Activated T-cell treated with anti-CD3 and anti-CD28 coated beads, Interleukin-2, amount 50 U/mL, for 4 hours (primary cell): ENCODE data around the gene CDRT4. TPM values are rescaled to one million over a fixed set of nuclear protein-coding genes. Genes with fewer than 3 reads are reported as not detected.

Experiments used
- ATAC-seq, 2 donors: fragments of 200-7000 bp; cut with Tn5 transposase; one replicate each; pipeline ENCODE4 v1.10.0; 2021
- DNase-seq: peaks from one replicate; pipeline ENCODE4 v3.0.0-alpha.2; 2020
- H3K27me3 Mint-ChIP-seq: one replicate; pipeline ENCODE4 v1.8.0; 2021; ENCODE audit warnings: low read depth, mixed read lengths
- H3K36me3 Mint-ChIP-seq: one replicate; pipeline ENCODE4 v1.8.0; 2022; ENCODE audit warnings: mixed read lengths; ENCODE audit not compliant: insufficient read depth
- H3K4me1 Mint-ChIP-seq: one replicate; pipeline ENCODE4 v1.8.0; 2021; ENCODE audit warnings: low read depth, mixed read lengths
- H3K4me3 Mint-ChIP-seq: one replicate; pipeline ENCODE4 v1.8.0; 2021; ENCODE audit warnings: mild to moderate bottlenecking, moderate library complexity, mixed read lengths
- H3K9me3 Mint-ChIP-seq: one replicate; pipeline ENCODE4 v1.8.0; 2021; ENCODE audit warnings: mixed read lengths
- total RNA-seq, 3 donors: library from RNA; stranded (reverse); gene quantifications; one replicate each; pipeline ENCODE4 v1.2.1, GENCODE V29; 2021

Gene CDRT4
- total RNA-seq, 3 donors from 2014 or later = 0.54 to 1.1 (median 0.63) TPM

DNA sequence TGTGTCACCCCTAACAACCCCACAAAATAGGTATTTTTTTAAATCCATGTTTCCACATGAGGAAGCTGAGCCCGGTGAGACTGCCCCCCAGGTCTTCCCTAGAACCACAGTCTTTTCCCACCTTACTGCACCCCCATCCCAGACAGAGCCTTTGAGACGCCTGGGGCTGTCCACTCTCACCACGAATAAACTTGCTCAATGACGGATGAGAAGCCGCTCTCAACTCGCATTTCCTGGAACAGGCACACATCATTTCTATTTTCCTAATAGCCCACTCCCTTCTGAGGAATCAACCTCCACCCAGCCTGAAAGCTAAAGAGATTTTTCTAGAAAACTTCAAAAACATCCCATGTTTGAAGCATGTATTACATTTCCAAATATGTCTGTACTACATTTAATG is 14.1 kb upstream of the CDRT4 start:
- no peaks in the 10 kb centered on the region for H3K4me1 Mint-ChIP-seq
- no peaks in the 10 kb centered on the region for H3K27me3 Mint-ChIP-seq
- ATAC-seq = no peak
- DNase-seq = no peak
- H3K4me3 Mint-ChIP-seq = no peak overlapping the region
- H3K9me3 Mint-ChIP-seq = no peaks in the 10 kb centered on the region
- peaks cover 8% of the 10 kb centered on the region for H3K36me3 Mint-ChIP-seq

DNA sequence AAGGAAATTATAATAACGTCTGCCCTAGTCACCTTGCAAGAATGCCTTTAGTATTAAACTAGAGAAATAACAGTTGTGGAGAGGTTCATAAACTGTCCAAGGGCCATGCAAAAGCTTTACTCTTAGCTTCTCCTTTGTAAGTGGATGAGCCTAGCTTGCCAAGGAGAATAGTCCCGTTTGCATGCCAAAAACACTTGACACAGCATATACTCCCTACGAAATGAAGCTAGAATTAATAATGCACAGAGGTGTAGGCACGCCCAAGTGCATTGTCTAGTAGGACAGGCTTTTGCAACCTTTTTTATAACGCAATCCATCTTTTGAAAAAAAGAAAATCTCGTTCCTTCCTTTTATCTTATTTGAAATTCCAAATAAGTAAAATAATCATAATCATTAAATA is 12.8 kb upstream of the CDRT4 start:
- no peak for DNase-seq
- H3K4me3 Mint-ChIP-seq = no peak overlapping the region
- H3K9me3 Mint-ChIP-seq = no peaks in the 10 kb centered on the region
- H3K27me3 Mint-ChIP-seq = no peaks in the 10 kb centered on the region
- no peaks in the 10 kb centered on the region for H3K4me1 Mint-ChIP-seq
- no peak for ATAC-seq
- peaks cover 14% of the 10 kb centered on the region for H3K36me3 Mint-ChIP-seq

DNA sequence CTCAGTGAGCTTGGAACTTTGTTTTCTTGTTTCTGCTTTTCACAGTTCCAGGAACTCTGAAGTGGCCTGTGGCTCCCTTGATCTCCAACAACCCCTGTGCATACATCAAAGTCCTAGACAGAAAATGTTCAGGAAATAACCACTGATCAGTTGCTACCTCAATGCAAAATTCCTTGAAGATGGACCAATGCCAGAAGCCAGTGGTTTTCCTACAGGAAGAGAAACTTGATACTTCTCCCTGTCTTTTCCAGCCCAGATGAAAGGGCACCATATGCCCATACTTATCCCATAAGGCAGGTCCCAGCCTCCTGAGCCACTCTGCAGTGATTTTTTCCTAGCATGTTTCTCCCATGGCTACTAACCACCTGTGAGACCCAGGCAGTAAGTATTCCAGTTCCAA is 12.3 kb upstream of the CDRT4 start:
- H3K36me3 Mint-ChIP-seq = peaks cover 14% of the 10 kb centered on the region
- ATAC-seq (no peak), DNase-seq (no peak)
- H3K4me1 Mint-ChIP-seq = no peaks in the 10 kb centered on the region
- no peaks in the 10 kb centered on the region for H3K9me3 Mint-ChIP-seq
- no peaks in the 10 kb centered on the region for H3K27me3 Mint-ChIP-seq
- H3K4me3 Mint-ChIP-seq = no peak overlapping the region

DNA sequence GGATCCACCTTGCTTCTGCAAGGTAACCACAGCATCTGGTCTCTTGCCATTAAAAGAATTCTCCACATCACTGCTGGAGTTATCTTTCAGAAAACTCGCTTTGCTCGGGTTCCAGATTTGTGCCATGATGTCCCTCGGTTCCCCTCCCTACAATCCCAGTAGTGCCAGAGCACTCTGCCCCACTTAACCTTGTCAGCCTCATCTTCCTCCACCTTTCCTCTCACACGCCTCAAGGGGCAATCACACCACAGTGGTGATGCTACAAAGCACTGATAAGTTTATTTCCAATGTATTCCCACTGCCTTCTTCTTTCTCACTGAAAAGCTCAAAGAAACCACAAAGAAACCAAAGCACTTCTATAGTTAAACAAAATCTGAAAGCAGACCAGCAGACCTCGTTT is 11.4 kb upstream of the CDRT4 start:
- Mint-ChIP-seq H3K36me3 (peaks cover 17% of the 10 kb centered on the region), H3K27me3 (no peaks in the 10 kb centered on the region), H3K4me1 (no peaks in the 10 kb centered on the region), H3K4me3 (no peak overlapping the region), H3K9me3 (no peaks in the 10 kb centered on the region)
- no peak for DNase-seq
- no peak for ATAC-seq

DNA sequence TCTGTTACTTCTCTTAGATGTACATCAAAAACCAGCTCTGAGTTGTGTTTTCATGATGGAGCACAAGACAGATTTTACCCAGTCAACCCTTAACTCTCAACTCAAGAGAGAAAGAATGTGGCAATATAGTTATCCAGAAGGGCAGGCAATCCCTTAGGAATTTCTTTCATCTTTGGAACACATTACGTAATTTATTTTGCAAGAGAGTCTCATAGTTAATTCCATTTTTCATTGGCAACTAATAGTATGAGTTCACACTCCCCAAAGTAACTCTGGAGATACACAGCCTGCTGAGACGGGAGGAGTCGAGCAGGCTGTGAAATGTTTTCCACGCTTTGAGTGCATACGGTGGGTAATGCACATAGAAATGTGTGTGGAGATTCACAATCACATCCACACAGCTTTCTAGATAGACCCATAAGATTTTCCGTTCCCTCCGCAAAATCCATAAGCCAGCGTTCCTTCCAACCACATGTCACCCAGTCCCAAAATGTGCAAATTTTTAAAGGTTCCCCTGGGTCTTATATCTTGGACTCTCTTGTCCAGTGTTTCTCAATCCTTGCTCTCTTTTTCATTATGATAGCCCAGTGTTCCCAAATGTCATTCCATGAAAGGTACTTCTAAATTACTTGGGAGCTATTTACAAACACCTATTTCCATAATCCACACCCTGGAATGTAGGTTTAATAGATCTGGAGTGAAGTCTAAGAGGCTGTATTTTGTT is 8.4 kb upstream of the CDRT4 start:
- no peaks in the 10 kb centered on the region for H3K4me1 Mint-ChIP-seq
- no peaks in the 10 kb centered on the region for H3K27me3 Mint-ChIP-seq
- no peaks in the 10 kb centered on the region for H3K9me3 Mint-ChIP-seq
- ATAC-seq = no peak
- no peak overlapping the region for H3K4me3 Mint-ChIP-seq
- peaks cover 19% of the 10 kb centered on the region for H3K36me3 Mint-ChIP-seq
- no peak for DNase-seq

DNA sequence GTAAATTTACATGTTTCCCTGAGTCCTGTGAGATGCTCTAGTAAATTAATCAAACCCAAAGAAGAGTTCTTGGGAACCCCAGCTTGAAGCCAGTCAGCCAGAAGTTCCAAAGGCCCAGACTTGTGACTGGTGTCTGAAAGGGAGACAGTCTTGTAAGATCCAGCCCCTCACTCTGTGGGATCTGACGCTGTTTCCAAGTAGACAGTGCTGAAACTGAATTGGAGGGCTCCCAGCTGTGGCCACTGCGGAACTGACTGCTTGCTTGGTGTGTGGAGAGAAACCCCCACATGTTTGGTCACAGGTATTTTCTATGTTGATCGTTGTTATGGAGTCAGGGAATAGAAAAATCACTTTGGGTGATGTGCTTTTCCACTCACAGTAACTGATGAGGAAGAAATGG is 5.5 kb upstream of the CDRT4 start:
- ATAC-seq (no peak), DNase-seq (no peak)
- H3K4me1 Mint-ChIP-seq = no peaks in the 10 kb centered on the region
- peaks cover 18% of the 10 kb centered on the region for H3K36me3 Mint-ChIP-seq
- no peak overlapping the region for H3K4me3 Mint-ChIP-seq
- H3K27me3 Mint-ChIP-seq = no peaks in the 10 kb centered on the region
- H3K9me3 Mint-ChIP-seq = no peaks in the 10 kb centered on the region

DNA sequence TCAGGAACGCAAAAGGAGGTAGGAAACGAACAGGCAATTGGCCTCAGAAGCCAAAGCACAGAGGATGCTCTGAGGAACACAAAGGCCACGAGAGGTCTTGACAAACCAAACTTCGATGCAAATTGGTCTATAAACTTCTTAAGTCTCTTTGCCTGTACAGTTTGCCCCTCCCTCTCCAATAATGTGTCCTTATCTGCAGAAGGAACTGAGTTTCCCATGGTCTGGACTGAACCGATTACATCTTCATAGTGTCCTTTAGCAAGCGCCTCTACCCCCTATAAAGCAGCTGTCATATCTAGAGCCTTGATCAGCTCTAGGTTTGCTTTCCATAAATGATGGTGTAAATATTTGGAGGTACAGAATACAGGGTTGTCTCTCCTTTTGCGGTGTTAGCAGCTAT is 3.1 kb upstream of the CDRT4 start:
- Mint-ChIP-seq H3K4me3 (no peak overlapping the region), H3K36me3 (peaks cover 9% of the 10 kb centered on the region), H3K27me3 (no peaks in the 10 kb centered on the region), H3K4me1 (no peaks in the 10 kb centered on the region), H3K9me3 (no peaks in the 10 kb centered on the region)
- ATAC-seq = no peak
- no peak for DNase-seq

DNA sequence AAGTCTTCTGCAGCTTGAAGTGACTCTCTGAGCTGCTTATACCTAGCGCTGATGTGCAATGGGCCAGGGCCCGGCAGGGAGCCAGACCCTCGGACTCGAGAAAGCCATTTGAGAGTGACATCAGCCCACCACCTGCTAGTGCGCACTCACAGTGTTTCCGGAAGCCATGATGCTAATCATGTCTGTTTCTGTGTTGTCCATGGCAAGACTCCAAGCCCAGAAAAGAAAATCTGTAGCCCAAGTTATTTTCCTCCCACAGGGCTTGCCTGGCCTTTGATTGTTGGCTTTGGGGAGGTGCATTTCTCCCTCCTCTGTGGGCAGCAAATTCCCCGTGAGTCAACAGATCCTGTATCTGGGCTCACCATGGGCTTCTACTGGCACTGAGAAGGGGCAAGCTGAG is 1.8 kb upstream of the CDRT4 start:
- Mint-ChIP-seq H3K4me3 (no peak overlapping the region), H3K4me1 (no peaks in the 10 kb centered on the region), H3K27me3 (no peaks in the 10 kb centered on the region), H3K36me3 (peaks cover 5% of the 10 kb centered on the region), H3K9me3 (no peaks in the 10 kb centered on the region)
- no peak for ATAC-seq
- DNase-seq = no peak

DNA sequence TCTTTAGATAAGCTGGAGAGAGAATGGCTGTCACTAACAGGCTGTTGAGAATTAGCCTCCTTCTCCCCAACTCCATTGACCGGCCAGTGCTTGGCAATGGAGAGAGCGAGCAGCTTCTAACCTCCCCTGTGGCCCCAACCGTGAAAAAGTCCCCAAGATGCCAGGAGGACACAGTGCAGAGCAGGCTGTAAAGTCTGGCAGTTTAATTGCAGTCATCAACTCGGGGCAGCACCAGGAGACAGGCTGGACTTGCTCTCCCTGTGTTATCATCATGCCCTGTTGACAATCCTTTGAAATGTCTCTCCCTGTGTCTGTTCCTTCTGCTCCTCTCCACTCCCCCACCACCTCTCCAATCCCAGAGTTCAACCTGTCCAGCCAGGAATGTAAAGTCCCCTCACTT is 705 bp upstream of the CDRT4 start:
- no peaks in the 10 kb centered on the region for H3K9me3 Mint-ChIP-seq
- no peak for ATAC-seq
- no peaks in the 10 kb centered on the region for H3K27me3 Mint-ChIP-seq
- no peak overlapping the region for H3K4me3 Mint-ChIP-seq
- H3K36me3 Mint-ChIP-seq = peaks cover 5% of the 10 kb centered on the region
- H3K4me1 Mint-ChIP-seq = no peaks in the 10 kb centered on the region
- no peak for DNase-seq

DNA sequence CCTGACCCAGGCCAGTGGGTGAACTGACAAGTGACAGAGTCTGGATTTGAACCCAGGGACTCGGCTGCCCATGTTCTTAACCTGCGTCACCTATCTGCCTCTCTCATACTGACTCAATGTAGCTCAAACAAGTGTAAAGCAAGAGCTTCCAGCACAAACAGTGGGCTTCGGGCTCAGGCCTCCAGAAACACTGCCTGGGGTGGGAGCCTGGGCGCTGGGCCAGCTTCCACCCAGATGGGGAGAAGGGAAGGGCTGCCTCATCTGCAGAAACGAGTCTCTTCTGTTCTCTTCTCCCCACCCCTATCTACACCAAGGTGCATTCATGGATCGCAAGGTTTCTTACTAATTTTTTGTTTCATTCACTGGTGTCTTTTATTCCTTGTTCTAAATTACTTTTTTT is 1.3 kb downstream of the CDRT4 start:
- ATAC-seq (no peak), DNase-seq (no peak)
- Mint-ChIP-seq H3K9me3 (peaks cover 8% of the 10 kb centered on the region), H3K27me3 (no peaks in the 10 kb centered on the region), H3K4me3 (no peak overlapping the region), H3K36me3 (peaks cover 14% of the 10 kb centered on the region), H3K4me1 (no peaks in the 10 kb centered on the region)

DNA sequence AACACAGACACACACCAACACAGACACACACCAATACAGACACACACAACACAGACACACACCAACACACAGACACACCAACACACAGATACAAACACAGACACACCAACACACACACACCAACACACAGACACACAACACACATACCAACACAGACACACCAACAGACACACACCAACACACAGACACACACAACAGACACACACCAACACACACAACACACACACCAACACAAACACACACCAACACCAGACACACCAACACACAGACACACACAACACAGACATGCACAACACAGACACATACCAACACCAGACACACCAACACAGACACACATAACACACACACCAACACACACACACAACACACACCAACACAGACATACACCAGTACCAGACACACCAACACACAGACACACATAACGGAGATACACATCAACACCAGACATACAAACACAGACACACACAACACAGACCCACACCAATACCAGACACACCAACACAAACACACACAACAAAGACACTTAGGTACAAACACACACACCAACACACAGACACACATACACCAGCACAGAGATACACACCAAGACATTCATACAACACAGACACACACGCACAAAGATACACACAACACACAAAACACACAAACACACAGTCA is 2.2 kb downstream of the CDRT4 start:
- no peaks in the 10 kb centered on the region for H3K4me1 Mint-ChIP-seq
- ATAC-seq = no peak

DNA sequence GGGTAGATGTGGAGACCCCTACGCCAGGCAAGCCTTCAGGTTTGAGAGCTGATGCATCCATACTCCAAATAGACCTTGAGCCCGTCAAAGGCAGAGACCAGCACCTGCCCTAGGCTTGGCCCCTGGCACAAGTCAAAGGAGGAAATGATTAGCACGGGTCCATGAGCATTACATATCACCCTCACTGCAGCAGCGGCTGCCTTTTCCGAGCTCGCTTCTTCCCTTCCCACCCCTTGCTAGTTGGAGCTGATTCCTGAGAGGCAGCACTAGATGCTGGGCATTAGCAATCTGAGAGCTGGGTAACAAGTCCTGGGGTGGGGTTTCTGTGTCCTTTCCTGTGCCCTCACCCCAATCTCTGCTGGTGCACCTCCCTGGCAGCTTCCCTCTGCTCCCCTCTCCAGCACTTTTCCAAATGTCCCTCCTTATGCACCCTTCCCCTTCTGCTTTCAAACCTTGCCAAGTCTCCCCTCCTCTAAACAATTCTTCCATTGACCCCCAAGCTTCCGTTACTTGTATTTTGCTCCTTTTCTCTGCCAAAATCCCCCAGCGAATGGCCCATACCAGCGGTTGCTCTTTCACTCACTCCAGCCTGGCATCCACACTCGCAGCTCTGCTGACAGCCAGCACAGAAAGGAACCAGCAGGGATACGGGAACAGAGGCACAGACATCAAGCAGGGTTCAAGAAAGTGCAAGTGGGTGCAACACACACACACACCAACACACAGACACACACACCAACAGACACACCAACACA is 3.0 kb downstream of the CDRT4 start:
- ATAC-seq (no peak), DNase-seq (no peak)
- Mint-ChIP-seq H3K9me3 (peaks cover 8% of the 10 kb centered on the region), H3K4me1 (no peaks in the 10 kb centered on the region), H3K36me3 (peaks cover 19% of the 10 kb centered on the region), H3K27me3 (no peaks in the 10 kb centered on the region), H3K4me3 (no peak overlapping the region)

More for the DNA sequence above, 2.2 kb downstream of the CDRT4 start:
- Mint-ChIP-seq H3K4me3 (no peak overlapping the region), H3K36me3 (peaks cover 17% of the 10 kb centered on the region), H3K27me3 (no peaks in the 10 kb centered on the region), H3K9me3 (peaks cover 8% of the 10 kb centered on the region)
- no peak for DNase-seq

DNA sequence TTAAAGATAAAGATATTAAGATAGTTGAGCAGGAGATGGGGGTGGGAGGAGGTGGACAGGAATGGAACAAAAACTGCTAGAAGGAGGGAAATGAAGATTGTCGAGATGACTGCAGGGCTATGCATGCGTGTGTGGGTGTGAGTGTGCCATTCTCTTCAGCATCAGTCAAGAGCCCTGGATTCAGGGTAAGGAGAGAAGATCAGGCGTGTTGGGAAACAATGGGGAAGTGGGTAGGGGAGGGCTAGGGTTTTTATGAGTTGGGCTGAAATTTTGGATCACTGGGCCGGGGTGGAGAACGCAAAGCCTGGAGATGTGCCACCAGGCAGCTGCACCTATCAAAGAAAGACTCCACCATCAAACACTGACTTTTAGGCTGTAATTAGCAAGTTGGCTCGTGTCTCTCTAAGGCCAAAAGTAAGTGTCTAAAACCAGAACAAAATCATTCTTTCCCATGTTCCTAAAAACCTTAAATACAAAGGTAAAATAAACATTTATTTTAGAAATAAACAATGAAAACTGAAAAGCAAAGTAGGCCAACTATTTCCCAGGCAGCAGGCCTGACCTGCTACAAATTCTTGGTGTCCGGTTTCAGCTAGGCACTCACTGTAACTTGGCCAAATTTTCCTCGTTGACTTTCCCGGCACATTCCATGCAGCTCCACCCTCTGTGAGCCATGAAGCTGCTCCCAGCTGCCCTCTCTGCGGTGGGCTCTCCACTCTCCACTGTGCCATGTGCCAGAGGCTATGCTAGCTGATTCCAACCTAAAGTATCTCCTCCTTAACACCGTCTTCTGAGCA is 4.2 kb downstream of the CDRT4 start:
- ATAC-seq = no peak
- Mint-ChIP-seq H3K27me3 (no peaks in the 10 kb centered on the region), H3K4me1 (no peaks in the 10 kb centered on the region), H3K36me3 (peaks cover 19% of the 10 kb centered on the region), H3K9me3 (peaks cover 8% of the 10 kb centered on the region), H3K4me3 (no peak overlapping the region)
- DNase-seq = no peak

DNA sequence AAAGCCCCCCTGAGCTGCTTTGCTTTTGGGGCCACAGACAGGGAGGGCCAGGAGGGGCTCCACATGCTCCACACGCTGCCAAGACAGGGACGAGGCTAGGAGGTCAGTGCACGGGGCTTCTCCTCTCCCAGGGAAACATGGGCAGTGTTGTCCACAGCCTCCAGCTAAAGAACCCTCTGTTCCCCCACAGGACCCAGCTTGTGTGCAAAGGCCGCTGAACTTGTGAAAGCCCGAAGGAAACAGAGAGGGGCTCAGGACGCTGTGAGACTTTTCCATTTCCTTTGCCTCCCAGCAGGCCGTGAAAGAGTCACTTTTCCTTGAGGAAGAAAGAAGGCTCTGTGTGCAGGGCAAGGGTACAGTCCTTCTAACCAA is 9.7 kb downstream of the CDRT4 start:
- no peak for DNase-seq
- no peak for ATAC-seq
- H3K9me3 Mint-ChIP-seq = peaks cover 14% of the 10 kb centered on the region
- H3K27me3 Mint-ChIP-seq = no peaks in the 10 kb centered on the region
- H3K36me3 Mint-ChIP-seq = peaks cover 39% of the 10 kb centered on the region
- H3K4me1 Mint-ChIP-seq = no peaks in the 10 kb centered on the region
- no peak overlapping the region for H3K4me3 Mint-ChIP-seq
